IPS-18c (cell line): ENCODE data around the gene FAM240B.

ENCODE experiments used
- H3K4me3 ChIP-seq: 2 replicates; pipeline ENCODE4 v1.7.0; 2013; ENCODE audit warnings: low read depth, mild to moderate bottlenecking, low read length, moderate library complexity; ENCODE audit not compliant: insufficient read depth
- H3K9me3 ChIP-seq: one replicate; pipeline ENCODE4 v1.6.1; 2013; ENCODE audit warnings: mild to moderate bottlenecking, low read length, moderate library complexity; ENCODE audit not compliant: control insufficient read depth, insufficient read depth

FAM240B gene

DNA sequence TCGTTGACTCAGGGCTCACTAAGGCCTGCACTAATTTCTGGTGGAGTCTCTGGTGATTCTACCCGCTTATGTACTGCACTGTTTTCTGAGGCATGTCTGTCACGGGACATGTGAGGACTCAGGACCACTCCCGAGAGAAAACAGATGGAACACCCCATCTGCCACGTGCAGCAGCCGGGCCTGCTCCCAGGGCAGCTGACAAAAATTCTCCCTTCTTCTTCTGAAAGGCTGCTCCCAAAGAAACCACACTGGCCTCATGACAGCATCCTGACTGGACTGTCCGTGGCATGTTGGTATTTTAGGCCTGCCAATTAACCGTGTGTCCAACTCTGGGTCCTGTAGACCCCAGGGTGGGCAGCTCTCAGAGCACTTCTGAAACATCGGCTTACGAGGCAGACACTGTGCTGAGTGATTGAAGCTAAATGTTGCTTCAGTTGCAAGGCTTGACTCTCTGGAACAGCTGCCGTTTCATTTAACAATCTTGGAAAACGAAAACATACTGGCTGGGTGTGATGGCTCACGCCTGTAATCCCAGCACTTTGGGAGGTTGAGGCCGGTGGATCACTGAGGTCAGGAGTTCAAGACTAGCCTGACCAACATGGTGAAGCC is 39.0 kb downstream of the FAM240B start:
- Histone ChIP-seq H3K9me3 (no peaks in the 10 kb centered on the region), H3K4me3 (no peak overlapping the region)

DNA sequence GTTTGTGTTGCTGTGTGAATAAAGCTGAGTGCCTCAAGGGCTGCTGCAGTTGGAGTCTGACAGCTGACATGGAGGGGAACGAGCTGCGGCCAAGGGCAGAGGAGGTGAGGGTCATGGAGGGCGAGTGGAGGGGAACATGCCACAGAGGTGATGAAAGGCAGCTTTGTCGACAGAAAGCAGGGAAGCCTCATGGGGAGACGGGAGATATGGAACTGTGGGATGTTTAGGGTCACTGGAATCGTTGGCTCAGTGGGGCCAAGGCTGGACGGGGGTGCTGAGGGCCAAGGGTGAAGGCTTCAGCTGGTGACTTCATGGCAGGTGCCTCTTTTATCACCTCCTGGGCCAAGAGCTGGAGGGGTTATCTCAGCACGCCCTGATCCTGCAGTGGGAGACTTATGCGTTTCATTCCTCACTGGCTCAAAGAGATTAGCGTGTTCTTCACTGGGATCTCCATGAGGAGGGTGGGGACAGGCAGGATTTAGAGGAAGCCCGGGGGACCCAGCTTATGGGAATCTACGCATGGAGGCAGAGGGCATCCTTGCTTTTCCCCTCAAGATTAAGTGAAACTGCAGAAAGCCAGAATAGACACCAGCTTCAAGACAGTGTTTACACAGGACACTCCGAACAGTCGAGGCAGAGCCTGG is 42.2 kb downstream of the FAM240B start:
- H3K9me3 ChIP-seq: no peaks in the 10 kb centered on the region

DNA sequence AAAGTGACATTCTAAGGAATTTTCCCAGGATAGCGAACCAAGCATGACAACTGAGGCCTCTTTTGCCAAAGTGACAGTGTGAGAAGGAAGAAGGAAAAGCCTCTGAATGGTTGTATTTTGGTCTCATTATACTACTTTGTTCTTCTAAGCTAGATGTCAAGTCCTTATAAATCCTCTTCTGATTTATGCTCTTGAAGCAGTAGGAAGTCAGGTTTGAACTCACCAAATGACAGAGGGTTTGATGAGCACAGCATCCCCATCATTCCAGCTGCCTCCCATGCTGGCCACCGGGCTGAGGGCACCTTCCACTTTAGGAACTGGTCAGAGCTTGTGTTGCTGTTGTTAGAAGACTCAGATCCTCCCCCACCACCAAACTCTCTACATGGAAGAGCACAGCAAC is 44.1 kb downstream of the FAM240B start:
- Histone ChIP-seq H3K4me3 (no peak overlapping the region), H3K9me3 (no peaks in the 10 kb centered on the region)

More for the DNA sequence above, 42.2 kb downstream of the FAM240B start:
- H3K4me3 ChIP-seq: no peak overlapping the region

DNA sequence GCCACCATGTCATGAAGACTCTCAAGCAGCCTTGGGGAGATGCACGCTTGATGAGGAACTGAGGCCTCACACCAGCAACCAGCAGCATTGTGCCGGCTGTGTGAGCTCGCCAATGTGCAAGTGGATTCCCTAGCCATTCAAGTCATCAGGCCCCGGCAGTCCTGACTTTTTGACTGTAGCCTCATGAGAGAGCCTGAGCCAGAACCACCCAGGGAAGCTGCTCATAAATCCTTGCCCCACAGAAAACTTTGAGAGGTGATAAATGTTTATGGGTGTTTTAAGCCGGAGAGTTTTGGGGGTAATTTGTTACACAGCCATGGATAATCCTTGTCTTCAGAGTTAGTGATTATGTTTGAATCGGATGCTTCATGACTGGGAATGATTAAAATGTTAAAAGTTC is 44.7 kb downstream of the FAM240B start:
- Histone ChIP-seq H3K4me3 (no peak overlapping the region), H3K9me3 (no peaks in the 10 kb centered on the region)

DNA sequence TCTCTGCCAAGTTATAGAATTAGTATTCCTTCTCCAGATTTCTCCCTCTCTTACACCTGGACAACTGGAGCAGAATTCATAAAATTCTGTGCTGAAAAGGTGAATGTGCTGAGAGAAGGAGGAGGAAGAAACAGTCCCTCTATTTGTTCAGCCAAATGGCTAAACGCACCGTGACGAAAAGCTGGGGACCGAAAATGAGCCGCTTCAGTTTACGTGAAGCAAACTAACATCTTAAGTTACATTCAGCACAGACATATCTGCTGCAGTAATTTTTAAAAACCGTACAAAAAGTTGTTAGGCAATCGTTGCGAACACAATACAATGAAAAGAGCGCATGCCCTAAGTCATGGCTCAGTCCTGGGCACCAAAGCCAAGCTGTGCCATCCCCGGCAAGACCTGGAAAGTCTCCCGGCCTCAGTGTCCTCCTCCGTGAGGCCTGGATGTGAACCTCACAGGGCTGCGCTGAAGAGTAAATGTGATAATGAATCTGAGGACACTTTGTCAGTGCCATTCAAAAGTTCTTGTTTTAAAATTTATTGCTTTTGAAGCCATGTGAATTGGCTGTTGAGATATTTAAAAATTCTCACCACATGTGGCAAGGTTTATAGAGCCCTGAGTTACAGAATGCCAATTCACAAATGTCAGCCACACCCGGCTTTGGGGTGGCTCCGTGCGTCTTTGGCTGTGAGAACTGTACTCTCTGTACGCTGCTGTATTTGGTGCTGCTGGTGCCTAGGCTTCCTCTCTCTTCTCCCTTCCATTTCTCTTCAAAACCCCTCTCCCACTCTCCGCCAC is 46.3 kb downstream of the FAM240B start:
- Histone ChIP-seq H3K9me3 (no peaks in the 10 kb centered on the region), H3K4me3 (no peak overlapping the region)

DNA sequence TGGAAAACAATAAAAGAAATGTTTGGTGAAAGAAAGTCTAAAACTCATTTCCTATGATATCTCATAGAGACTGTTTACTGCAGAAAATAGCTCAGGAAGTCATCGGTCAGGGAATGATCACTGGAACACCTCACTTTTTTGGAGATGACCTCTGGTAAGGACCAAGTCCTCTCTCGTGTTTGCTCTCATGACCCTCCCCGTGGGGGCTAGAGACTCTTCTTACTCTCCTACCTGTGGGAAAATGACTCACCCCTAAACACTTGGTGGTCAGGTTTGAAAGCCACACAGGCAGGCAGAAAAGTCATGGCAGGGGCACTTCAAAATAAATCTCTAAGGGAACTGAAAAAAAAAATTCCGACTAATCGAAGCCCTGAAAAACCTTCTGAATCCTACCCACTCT is 48.2 kb downstream of the FAM240B start:
- no peaks in the 10 kb centered on the region for H3K9me3 ChIP-seq
- H3K4me3 ChIP-seq: no peak overlapping the region

DNA sequence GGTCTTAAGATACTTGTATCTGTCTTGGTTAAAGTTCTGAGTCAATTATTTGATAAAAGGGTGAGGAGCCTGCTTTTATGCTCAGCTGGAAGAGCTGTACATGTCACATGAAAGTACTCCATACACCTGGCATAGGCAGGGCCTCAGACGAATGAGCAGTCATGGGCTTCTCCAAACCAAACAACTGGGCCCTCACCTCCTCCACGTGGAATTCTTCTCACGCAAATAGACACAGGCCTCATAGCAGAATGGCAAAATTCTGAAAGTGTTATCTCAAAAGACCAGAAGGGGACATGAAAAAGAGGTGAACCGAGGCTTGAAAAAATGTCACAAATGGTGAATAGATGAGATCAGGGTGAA is 48.6 kb downstream of the FAM240B start:
- no peak overlapping the region for H3K4me3 ChIP-seq
- H3K9me3 ChIP-seq: no peaks in the 10 kb centered on the region

DNA sequence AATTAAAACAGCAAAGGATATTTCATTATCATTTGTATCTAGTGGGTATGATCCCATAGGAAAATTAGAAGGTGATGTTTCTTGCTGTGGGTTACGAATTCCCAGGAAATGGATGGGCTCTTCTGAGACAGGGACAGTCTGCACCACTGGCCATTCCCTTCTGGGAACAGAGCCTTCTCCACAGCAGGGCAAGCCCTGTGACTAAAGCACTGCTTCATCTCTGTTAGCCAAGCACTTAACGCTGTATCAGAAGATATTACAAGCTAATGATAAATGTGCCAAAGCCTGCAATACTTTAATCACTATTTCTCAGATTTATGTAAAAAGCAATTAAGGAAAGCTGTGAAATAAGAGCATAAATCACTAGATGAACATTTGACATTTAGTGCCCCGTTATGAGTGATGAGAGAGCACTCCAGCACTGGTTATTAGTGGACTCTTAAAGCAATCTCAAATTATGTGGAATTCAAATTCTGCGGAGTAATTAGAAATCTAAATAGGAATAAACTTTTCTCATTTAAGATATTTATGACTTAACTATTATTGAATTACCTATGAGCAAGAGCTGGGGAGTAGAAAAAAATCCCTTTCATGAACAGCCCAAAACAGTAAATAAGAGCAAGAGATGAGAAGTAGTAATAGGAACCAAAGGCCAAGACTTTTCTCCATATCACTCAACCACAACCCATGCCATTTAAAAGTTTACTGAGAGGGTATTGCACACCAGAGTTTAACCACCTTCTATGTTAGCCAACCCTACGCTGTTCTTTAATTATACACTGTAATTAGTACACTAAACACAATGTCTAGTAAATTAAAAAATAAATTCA is 49.2 kb downstream of the FAM240B start:
- Histone ChIP-seq H3K9me3 (no peaks in the 10 kb centered on the region), H3K4me3 (no peak overlapping the region)

DNA sequence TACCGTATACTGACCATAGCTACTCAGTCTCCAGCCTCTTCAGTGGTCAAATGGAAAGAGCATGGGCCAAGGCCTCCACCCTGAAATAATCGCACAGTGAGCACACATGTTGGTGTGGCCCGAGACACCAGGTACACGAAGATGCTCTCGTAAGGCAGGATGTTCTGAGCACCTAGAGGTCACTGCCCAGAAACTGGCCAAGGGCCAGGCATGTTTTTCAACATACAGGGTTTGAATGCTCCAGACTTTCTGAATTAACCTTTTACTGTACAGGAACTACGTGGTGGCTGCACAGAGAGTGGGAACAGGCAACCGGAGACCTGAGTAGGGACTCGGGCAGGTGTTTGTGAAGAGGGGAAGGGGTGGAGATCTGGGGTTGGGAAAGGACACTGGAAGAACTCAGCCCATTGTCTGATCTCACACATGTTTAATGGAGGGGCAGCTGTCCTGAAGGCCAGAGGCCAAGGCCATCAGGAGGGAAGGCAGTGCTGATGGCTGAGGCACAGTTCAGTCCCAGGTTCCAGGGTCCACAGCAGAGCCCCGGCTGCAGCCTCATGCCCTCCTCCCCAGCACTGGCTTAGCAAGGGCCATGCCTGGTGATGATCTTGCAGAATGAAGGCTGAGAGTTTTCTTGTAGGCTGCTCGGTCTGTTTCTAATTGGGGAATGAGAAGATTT is 51.0 kb downstream of the FAM240B start:
- no peak overlapping the region for H3K4me3 ChIP-seq
- no peaks in the 10 kb centered on the region for H3K9me3 ChIP-seq

DNA sequence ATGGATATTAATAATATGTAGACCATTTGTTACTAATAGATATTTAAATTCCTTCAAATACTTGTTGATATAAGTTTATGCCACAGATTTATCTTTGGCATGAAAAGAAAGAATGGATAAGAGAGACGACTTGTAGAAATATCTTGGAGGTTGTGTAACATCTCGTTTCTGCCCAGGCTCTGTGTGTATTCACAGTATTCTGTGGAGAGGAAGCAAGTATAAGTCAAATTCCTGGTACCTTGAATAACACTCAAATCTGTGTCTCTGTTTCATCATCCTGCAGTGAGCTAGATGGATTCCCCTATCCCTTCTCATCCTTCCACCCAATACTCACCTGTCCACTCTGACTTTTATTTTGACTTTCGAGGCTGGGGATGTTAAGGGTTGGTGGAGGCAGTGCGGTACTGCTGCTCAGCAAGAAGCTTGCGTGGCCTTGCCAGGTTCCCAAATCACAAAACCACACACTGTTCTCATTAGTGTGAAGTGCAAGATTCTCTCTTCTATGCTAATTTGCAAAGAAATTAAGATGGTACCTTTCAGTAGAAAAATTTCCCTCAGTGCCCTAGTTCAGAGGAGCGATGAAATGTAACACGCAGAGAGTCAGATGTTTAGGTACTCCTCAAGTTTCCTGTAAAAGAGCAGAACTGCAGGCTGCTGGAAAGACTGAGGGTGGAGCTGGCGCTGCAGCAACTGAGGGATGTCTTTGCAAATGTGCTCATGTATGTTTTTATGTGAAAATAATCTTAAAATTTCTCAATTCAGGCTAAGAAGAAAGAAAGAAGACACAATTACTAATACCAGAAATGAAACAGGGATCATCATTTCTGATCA is 57.0 kb downstream of the FAM240B start:
- no peak overlapping the region for H3K4me3 ChIP-seq
- H3K9me3 ChIP-seq: no peaks in the 10 kb centered on the region

DNA sequence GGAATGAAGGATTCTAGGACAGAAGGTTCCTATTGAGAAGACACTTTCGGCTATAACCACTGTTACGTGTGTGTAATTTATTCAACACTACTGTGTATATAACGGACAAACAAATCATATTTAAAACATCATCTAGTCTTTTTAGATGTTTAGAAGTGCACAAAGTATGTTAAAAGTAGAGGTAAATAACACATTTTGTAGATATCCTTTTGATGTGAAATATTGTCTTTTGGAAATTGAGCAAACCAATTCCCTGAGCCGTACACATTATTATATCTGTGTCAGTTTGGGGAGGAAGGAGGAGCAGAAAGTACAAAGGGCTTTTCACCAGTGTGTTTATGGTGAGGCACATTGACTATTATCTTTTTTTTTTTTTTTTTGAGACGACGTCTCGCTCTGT is 60.4 kb downstream of the FAM240B start:
- H3K4me3 ChIP-seq: no peak overlapping the region
- H3K9me3 ChIP-seq: no peaks in the 10 kb centered on the region

DNA sequence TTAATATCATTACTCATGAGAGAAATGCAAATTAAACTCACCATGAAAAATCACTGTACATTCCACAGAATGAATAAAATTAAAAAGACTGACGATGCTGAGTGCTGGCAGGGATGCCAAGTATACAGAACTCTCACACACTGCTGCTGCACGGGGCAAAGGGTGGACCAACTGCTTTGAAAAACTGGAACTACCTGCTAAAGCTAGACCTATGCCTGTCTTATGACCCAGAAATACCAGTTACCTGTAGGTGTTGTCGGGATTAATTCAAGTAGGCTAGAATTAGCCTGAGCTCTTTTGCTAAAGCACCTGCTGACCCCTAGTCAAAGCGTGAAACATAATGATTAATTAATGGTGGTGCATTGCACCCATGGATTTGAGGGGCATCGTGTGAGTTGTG is 63.0 kb downstream of the FAM240B start:
- no peak overlapping the region for H3K4me3 ChIP-seq
- no peaks in the 10 kb centered on the region for H3K9me3 ChIP-seq

DNA sequence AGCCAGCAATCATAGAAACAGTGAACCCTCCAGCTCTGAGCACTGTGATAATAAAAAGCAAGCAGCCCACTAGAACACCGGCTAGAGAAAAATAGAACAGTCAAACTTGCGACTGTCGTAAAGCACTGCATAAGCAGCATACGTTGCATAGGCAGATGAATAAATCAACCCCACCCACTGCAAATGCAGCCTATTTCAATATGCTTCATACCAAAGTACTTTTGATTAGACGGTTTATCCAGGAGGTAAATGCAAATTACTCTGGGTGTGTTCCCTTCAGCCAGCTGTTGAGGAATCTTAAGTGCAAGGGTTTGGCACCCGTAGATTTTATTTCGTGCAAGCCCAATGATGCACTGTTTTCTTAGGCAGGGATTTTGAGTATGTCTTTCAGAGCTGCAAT is 67.4 kb downstream of the FAM240B start:
- Histone ChIP-seq H3K4me3 (no peak overlapping the region), H3K9me3 (no peaks in the 10 kb centered on the region)

DNA sequence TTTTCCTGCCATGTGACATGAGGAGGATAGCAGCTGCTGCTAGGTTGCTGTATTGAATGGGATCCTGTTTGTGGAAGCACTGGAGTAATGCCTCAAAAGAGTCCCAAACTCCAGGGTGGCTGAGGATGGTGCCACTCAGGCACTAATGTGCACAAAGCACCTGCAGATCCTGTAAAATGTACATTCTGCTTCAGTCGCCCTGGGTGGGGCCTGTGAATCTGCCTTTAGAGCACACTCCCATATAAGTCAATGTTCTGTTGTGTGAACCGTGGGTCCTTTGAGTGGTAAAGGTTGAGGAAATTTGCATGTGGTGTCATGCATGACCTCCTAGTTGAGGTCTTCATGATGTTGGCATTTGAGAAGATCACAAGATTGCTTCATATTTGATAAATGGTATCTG is 67.9 kb downstream of the FAM240B start:
- no peaks in the 10 kb centered on the region for H3K9me3 ChIP-seq
- H3K4me3 ChIP-seq: no peak overlapping the region

DNA sequence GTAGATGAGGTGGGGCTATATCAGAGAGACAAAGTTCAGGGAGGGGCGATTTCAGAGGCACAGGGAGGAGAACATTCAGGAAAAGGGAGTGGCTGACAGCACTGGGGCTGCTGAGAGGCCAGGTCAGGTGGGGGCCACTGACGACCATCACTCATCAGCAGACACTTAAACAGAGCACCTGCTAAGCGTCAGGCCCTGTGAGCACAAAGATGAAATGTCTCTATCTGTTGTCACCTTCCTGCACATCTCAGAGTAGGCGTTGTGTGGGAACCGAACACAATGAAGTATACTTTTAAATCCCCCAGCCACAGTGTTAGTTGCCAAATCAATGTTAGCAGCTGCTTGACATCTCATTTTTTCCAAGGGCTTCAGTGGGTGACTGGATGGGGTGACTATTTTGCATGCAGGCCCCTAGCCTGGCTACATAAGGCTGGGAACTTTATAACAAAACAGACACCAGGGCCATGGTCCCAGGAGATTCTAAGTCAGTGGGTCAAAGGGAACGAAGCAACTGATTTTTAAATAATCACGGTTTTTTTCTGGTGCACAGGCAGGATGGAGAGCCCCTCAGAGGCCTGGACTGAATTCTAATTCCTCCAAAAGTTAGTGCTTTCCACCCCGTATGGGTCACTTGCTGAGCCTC is 68.4 kb downstream of the FAM240B start:
- Histone ChIP-seq H3K4me3 (no peak overlapping the region), H3K9me3 (no peaks in the 10 kb centered on the region)

DNA sequence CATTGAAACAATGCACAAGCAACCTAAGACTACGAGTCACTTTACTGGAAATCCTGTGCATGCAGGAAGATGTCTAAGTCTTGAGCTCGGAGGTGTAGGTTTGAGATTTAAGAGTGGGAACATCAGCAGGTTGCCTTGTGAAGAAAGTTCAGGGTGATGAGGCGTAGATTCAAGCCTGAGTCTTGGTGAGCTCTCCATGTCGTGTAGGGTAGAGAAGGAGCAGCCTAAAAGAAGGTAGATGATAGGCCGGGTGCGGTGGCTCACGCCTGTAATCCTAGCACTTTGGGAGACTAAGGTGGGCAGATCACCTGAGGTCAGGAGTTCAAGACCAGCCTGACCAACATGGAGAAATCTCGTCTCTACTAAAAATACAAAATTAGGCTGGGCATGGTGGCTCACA is 69.4 kb downstream of the FAM240B start:
- Histone ChIP-seq H3K9me3 (no peaks in the 10 kb centered on the region), H3K4me3 (no peak overlapping the region)
